Ureter (tissue), 1 donor: Measurements from ENCODE around the gene SP100. TPM values are rescaled to one million over a fixed set of nuclear protein-coding genes. Genes with fewer than 3 reads are reported as not detected.
"Not testable (repeated sequence)": the region's sequence is repeated elsewhere in the genome, so short reads cannot be mapped to it uniquely, and the experiment has no call there.

Source experiments
- DNase-seq: peaks from one replicate; pipeline ENCODE4 v3.0.0-alpha.2; 2020; ENCODE audit warnings: low spot score
- total RNA-seq: library from RNA; stranded (reverse); gene quantifications from one replicate; pipeline ENCODE4 v1.2.4, GENCODE V29; 2023
- donor health status: DM: yes; HTN: yes; CAD: no.

SP100 gene
- total RNA-seq, 1 donor from 2014 or later: 129 TPM

DNA sequence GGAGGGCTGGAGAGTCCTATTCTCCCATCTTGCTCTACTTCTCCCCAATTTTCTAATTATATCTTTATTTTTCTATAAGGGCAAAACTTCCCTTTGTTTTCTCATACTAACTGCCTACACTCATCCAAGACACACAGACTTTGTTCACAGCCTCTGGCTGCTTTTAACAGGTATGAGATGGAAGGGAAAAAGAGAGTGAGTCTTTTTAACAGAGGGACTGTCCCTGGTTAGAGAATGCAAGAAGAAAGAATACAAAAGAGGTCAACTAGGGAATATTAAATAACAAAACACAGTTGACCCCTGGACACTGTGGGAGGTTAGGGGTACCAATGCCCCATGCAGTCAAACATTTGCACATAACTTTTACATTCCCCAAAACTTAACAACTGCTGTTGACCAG, 41.8 kb downstream of the SP100 start:
- no peak for DNase-seq

DNA sequence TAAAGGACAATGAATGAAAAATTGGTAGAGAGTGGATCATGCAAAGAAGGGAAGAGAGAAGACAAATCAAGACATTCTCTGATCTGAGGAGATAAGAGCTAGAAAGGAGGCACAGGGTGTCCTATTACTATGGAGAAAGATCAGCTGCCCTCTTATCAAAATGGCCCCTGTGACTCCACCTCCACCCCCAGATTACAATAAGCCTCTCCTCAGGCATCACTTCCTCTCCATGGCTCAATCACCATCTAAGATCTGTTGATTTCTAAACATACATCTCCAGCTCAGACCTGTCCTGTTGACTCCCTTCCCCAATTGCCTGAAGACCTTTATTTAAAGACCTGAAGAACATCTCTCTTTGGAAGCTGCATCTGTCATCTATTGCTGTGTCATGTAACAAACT, 43.2 kb downstream of the SP100 start:
- no peak for DNase-seq

DNA sequence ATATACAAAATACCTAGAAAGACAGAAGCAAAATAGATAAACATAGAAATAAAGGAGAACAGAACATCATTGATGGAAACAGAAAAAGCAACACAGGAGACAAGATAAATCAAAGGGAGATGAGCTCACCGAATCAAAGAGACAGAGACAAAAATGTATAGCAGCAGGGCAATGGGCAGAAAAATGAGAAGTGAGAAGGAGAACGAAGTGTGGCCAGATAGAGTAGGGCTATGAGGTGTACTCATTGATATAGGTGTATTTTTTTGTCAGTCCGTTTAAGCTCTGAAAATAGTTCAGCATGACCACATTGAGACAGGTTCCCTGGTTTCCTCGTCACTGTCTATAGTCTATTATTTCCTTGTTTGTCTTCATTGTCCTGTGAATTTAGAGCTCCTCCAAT, 55.1 kb downstream of the SP100 start:
- DNase-seq: no peak

DNA sequence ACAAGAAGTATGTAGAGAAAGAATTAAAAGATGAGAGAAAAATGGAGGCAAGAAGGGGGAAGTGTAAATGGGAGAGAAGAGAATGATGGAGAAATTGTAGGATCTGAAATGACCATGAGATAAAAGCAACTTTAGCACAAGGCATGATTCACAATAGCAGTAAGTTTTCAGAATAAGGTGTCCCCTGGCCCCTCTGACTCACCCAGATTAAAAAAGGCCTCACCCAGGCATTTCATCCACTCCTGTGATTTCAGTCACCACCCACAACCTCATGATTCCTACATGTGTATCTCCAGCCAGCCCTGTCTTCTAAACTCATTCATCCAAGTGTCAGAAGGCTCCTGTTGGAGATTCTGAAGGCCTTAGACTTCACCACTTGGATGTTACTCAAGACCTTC, 56.6 kb downstream of the SP100 start:
- no peak for DNase-seq

DNA sequence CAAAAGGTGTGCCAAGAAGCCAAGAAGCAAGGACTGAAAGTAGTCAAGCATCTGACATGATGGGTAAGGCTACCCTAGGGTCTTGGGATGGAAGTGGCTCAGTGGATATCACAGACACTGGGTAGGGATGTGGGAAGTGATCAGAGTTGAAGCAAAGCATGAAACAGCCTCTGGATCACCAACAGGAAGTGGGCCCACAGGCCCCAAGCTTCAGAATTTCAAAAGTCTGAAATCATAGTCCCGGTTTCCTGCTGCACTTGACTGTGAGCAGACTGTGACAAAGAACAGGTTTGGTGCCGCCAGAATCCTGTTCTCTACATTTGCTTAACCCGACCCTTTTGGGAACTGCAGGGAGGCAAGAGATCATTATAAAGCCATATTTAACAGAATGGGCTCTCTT, 57.4 kb downstream of the SP100 start:
- DNase-seq: no peak

DNA sequence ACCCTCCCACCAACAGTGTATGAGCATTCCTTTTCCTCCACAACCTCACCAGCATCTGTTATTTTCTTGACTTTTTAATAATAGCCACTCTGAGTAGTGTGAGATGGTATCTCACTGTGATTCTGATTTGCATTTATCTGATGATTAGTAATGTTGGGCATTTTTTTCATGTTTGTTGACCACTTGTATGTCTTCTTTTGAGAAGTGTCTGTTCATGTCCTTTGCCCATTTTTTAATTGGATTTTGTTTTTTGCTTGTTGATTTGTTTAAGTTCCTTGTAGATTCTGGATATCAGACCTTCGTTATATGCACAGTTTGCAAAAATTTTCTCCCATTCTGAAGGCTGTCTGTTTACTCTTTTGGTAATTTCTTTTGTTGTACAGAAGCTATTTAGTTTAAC, 59.1 kb downstream of the SP100 start:
- no peak for DNase-seq

DNA sequence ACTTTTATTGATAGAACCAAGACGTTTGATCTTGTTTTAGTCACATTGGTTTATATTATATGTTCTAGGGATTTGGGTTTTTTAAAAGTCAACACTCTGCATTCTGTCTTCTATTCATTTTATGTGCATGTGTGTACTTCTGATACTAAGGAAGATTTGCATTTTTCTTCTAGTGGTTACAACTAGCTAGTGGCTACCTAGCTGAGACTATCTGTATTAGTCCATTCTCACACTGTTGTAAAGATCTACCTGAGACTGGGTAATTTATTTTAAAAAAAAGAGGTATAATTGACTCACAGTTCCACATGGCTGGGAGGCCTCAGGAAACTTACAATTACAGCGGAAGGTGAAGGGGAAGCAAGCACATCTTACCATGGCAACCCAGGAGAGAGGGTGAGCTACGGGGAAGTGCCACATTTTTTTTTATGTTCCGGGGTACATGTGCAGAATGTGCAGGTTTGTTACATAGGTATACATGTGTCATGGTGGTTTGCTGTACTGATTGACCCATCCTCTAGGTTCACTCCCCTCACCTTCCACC, 69.9 kb downstream of the SP100 start:
- DNase-seq: no peak

DNA sequence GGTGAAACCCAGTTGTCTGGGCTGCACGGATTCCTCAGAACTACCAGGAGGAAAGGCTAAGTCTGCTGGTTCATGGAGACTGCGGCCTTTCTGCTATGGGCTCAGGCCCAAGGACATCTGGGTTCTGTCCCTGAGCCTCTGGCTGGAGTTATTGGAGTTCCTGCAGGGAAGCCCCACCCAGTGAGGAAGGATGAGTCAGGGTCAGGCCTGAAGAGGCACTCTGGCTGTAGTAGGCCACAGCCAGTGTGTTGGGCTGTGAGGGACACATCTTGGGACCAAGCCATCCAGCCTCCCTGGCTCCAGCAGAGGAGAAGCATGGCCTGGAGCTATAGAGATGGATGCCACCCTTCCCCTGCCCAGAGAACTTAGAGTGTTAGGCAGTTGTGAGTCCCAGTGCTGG, 75.2 kb downstream of the SP100 start:
- not testable (repeated sequence) for DNase-seq

DNA sequence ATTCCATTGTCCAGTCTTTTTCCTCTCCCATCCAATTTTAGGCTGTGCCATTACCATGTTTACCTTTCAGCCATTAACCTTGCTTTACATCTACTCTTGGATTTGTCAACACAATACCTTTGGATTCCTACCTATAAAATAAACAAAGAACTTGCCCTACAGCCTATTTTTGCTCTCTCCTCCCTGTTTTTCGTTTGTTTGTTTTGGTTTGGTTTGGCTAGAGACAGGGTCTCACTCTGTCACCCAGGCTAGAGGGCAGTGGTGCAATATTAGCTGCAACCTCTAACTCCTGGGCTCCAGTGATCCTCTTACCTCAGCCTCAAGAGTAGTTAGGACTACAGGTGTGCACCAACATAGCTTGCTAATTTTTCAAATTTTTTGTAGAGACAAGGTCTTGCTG, 76.1 kb downstream of the SP100 start:
- DNase-seq: no peak

DNA sequence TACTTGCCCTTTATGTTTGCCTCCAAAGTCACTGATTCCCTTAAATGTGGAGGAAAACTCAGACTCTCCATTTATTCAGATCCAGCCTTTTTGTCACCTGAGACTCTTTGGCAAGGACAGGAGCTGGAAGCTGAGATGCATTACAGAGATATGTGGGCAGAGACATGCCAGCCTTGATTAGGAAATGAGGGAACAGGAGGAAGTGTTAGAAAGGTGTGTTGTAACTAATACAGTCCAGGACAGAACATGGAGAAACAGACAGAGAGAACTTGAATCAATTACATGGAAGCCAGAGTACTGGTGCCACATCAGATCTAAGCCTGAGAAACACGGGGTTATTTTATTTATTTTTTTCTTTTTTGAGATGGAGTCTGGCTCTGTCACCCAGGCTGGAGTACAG, 79.0 kb downstream of the SP100 start:
- DNase-seq: no peak

DNA sequence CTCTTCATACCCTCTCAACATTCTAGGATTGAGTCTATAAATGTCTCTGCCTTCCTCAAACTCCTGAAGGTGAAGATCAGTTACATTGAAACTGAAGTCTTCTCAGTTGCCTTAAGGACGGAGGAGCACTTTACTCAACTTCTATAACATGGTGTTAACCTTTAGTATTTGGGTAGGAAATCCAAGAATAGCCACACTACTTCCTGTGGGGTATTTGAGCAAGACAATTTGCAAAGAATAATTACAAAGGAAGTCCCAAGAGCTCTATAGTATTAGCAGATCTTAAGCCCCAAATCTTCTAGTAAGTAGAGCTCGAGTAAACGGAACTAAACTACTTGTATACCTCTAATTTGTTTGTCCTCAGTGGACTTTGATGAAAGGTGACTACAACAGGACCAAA, 80.9 kb downstream of the SP100 start:
- DNase-seq: no peak

DNA sequence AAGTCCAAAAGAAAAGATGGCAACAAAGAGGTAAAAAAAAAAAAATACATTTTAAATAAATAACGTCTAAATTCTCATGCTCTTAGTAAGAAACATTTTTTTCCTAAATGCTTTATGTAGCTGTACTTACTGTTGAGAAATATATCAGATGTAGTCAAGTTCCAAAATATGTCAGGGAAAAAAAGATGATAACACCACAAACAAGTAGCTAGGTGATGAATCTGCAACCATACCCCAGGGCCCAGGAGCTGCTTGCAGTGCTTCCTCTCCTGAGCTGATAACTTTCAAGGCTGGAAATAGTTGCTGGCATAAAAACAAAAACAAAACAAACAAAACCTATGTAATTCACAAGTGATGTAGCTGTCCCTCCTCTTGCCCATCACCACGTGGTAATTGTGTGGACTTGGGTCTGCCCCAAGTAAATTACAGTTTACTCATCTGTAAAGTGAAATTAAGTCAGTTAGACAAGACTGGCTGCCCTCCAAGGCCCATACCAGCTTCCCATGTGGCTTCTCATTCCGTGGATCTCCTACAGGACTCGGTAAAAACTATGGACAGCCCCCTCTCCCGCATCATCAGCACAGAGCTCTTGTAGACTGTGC, 82.6 kb downstream of the SP100 start:
- DNase-seq: no peak

DNA sequence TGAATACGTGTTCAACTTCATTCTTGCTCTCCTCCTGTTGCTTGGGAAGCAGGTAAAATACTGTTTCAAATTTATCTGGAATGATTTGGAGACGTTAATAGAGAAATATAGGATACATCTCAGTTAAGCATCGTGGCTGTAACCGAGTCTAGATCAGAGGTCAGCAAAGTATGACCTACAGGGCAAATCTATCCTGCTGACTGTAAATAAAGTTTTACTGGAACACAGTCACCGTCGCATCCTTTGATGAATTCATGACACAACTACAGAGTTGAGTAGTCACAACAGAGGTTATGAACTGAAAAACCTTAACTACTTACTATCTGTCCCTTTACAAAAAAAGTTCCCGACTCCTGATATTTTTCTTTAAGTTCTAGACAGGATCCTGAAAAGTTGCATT, 86.6 kb downstream of the SP100 start:
- DNase-seq: no peak

DNA sequence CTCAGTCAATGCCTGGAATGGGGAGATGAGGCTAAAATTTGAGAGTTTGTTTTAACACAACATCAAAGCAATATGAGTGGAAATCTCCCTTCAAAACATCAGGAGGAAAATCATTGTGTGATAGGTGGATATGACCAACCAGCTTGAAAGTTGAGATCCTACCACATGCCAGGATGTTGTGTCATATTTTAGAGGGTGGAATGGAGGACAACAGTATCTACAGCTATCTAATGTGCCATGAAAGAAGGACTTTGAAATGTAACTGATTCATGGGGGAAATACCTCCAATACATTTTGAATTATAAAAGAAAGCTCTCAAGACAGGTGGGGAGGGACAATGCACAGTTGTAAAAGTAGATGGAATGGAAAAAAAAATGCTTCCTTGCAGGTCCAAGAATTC, 87.8 kb downstream of the SP100 start:
- no peak for DNase-seq

DNA sequence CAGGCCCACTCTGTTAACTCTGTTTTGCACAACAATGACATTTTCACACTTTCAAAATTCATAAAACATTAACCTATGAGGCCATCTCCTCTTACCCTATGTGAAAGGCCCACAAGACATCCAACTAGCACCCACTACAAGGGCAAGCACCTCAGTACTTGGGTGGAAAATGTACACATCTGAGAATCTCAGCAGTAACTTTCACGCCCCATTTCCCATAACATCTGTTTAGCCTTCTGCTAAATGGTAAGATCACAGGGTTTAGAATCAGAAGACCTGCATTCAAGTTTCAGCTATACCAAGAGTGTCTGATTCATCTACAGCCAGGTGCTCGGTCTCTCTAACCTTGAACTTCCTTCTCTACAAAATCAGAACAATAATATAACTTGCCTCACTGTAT, 89.2 kb downstream of the SP100 start:
- DNase-seq: no peak

DNA sequence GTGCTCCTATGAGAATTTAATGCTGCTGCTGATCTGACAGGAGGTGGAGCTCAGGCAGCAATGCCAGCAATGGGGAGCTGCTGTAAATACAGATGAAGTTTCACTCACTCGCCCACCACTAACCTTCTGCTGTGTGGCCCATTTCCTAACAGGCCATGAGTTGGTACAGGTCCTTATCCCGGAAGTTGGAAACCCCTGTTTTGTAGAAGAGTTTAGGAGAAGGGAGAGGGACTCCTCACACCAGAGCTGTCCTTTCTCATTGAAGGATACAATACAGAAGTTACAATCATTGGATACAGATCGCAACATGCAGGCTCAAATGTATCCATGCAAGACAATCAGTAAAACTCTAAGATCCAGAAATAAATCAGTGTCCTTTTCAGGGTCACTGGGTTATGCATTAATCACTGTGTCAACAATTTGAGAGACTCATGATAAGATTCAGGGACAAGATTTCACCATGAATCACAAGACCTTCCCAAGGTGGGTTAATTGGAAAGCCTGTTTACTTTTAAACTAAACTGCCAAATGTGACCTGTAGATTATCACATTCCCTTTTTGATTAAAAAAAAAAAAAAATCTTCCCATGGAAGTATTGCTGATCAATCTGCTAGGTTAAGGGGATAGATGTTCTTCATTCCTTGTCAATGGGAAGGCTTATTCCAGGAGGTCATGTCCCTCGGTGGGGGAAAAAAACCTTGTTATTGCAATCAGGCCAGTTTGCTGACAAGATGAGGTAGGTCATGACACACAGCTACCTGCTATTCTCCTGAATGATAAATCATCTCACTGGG, 97.2 kb downstream of the SP100 start:
- no peak for DNase-seq

DNA sequence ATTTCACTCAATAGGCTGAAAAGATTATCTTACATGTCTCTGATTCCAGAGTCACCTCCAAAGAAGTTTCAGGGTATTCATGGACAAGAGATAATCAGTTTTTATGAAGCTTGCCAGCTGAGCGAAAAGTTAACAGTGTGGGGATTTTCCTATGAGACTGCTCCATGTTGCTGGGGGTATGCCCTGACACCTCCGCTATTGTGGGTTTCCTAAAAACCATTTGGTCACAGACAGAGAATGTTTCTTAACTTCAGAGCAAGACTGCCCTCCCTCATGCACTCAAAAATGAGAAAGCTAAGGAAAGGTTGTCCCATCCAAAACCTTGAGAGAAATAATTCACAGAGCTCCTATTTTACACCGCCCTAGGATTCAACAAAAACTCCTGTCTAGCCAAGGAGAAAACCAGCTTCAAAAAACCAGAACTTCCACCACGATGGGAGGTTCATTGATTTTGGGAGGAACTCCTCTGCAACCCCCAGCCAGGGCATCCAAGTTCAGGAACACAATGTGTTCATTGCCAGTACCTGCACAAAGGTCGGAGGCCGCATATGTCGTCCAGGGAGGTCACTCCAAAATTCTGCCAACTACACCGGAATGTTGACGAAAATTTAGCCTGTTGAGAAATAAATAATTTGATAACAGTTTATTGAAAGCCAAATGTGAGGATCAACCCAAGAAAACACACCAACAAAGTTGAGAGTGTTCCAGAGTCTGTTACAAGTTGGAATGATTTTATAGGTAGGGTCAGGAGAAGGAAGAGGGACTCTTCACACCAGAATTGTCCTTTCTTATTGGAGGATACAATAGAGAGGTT, 104.3 kb downstream of the SP100 start:
- no peak for DNase-seq

DNA sequence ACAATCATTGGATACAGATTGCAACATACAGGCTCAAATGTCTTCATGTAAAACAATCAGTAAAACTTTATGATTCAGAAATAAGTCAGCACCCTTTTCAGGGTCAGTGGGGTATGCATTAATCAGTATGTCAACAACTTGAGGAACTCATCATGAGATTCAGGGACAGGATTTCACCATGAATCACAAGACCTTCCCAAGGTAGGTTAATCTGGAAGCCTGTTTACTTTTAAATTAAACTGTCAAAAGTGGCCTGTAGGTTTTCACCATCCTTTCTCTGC, 104.8 kb downstream of the SP100 start:
- no peak for DNase-seq

DNA sequence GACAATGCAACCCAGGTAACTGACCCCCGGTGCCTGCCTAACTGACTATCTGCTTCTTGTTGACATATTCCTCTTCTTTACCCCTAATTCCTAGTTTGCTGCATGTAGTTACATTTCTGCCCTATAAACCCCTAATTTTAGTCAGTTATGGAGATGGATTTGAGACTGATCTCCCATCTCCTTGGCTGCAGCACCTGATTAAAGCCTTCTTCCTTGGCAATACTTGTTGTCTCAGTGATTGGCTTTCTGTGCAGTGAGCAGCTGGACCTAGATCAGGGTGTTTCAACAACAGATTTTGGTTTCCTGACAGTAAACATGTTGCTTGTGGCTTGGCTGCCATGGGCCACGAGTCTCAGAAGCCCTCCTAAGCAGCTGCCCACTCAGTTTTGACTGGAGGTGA, 105.4 kb downstream of the SP100 start:
- no peak for DNase-seq

DNA sequence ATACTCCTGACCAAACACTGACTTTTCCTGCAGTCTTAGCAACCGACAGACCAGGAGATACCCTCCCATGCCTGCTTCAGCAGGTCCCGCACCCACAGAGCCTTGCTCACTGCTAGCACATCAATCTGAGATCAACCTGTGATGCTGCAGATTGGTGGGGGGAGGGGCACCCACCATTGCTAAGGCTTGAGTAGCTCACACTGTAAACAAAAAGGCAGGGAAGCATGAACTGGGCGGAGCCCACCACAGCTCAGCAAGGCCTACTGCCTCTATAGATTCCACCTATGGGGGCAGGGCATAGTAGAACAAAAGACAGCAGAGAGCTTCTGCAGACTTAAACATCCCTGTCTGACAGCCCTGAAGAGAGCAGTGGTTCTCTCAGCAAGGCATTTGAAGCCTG, 109.7 kb downstream of the SP100 start:
- DNase-seq: no peak

DNA sequence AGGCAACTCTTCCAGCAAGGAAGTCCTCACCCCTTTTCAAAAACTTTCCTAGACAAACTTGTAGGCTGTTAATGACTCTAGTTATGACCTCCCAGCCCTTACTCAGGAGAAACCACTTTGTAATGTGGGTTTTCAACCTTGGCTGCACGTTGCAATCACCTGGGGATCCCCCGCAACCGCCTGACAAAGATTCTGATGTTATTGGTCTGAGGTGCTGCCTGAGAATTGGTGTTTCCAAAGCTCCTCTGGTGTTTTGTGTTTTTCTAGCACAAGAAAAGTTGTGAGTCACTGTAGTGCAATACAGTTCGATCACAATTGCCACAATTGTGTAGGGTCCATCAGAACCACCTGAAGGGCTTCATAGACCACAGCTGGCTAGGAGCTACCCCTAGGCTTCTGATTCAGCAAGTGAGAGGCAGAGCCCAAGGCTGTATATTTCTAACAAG, 121.6 kb downstream of the SP100 start:
- no peak for DNase-seq

DNA sequence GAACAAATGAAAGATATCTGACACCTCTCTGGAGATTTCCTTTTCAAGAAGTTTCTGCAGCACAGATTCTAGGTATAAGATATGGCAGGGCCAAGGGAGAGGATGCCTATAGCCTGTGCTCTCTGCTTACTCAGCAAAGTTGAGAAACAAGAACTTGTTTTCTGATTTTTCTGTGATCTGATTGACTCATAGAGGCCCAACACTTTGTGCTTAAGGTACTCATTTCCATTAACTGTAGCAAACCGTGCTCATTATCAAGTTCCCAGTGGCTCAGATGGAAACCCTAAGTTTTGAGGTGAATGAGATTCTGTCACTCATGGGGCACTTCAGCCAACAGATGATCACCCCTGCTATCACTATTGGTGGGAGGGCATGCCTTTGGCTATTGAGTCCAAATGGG, 124.3 kb downstream of the SP100 start:
- DNase-seq: no peak

DNA sequence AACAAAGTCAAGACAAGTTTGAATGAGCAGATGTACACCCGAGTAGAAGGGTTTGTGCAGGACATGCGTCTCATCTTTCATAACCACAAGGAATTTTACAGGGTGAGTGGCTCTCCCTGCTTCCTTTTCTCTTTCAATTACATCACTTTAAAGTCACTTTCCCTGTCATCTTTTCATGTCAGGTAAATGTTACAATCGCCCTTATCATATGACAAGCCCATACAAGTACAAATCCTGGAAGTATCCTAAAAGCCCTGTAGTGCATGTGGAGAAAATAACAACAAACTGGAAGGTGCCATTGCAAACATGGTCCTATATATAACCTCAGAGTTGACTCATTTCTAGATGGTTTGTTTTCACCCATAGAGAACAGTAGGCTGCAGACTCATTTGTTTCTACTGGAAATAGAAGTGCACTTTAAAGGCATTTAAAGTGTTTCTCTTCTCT, 126.0 kb downstream of the SP100 start:
- DNase-seq: no peak
